ENCODE data around the gene OSR1.

GRCh38 chr2:19356545-19357401 is 1.6 kb downstream of the OSR1 start:
- no peak for TF ChIP-seq POLR2A (IDR thresholded peaks at IDR 0.05)
- TF ChIP-seq, protein P1, sequence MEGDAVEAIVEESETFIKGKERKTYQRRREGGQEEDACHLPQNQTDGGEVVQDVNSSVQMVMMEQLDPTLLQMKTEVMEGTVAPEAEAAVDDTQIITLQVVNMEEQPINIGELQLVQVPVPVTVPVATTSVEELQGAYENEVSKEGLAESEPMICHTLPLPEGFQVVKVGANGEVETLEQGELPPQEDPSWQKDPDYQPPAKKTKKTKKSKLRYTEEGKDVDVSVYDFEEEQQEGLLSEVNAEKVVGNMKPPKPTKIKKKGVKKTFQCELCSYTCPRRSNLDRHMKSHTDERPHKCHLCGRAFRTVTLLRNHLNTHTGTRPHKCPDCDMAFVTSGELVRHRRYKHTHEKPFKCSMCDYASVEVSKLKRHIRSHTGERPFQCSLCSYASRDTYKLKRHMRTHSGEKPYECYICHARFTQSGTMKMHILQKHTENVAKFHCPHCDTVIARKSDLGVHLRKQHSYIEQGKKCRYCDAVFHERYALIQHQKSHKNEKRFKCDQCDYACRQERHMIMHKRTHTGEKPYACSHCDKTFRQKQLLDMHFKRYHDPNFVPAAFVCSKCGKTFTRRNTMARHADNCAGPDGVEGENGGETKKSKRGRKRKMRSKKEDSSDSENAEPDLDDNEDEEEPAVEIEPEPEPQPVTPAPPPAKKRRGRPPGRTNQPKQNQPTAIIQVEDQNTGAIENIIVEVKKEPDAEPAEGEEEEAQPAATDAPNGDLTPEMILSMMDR (IDR thresholded peaks at IDR 0.05 in 4 of 5, conservative IDR thresholded peaks at IDR 0.05 in 1 of 5): no peak

Data from gastrocnemius medialis (tissue), 4 donors.